Loucy (cell line): ENCODE measurements around the gene MPND.
"Not testable (repeated sequence)": the region's sequence is repeated elsewhere in the genome, so short reads cannot be mapped to it uniquely, and the experiment has no call there.

Experiments used
- H2AFZ ChIP-seq: fragments of 200-600 bp; sonication (generic); 2 replicates; pipeline ENCODE4 v1.6.0; 2016; ENCODE audit warnings: antibody characterized with exemption, mild to moderate bottlenecking, low read length, moderate library complexity
- H3F3A ChIP-seq: fragments of 200-600 bp; 2 replicates; pipeline ENCODE4 v1.6.0; 2016; ENCODE audit warnings: antibody characterized with exemption, low read depth, mild to moderate bottlenecking
- H3K27me3 ChIP-seq: fragments of 200-600 bp; sonication (generic); 2 replicates; pipeline ENCODE4 v1.6.1; 2014; ENCODE audit warnings: low read length, mild to moderate bottlenecking; ENCODE audit not compliant: insufficient read depth, poor library complexity, severe bottlenecking
- H3K36me3 ChIP-seq: fragments of 200-600 bp; sonication (generic); 2 replicates; pipeline ENCODE4 v1.6.1; 2016; ENCODE audit warnings: low read length; ENCODE audit not compliant: insufficient read depth
- H3K4me1 ChIP-seq: fragments of 200-600 bp; sonication (generic); 2 replicates; pipeline ENCODE4 v1.5.1; 2014; ENCODE audit warnings: low read length, mild to moderate bottlenecking; ENCODE audit not compliant: insufficient read depth, poor library complexity, severe bottlenecking
- H3K4me2 ChIP-seq: fragments of 200-600 bp; sonication (generic); 2 replicates; pipeline ENCODE4 v1.6.0; 2014; ENCODE audit warnings: antibody characterized with exemption, low read length, low read depth, mild to moderate bottlenecking; ENCODE audit not compliant: poor library complexity, severe bottlenecking
- H3K4me3 ChIP-seq: fragments of 200-600 bp; sonication (generic); 2 replicates; pipeline ENCODE4 v1.5.1; 2014; ENCODE audit warnings: low read length, mild to moderate bottlenecking, mixed read lengths; ENCODE audit not compliant: poor library complexity, severe bottlenecking
- H3K79me2 ChIP-seq: fragments of 200-600 bp; sonication (generic); 2 replicates; pipeline ENCODE4 v1.6.1; 2014; ENCODE audit warnings: low read length; ENCODE audit not compliant: insufficient read depth
- H3K9ac ChIP-seq: fragments of 200-600 bp; sonication (generic); 2 replicates; pipeline ENCODE4 v1.6.0; 2014; ENCODE audit warnings: mild to moderate bottlenecking, low read depth, low read length, moderate library complexity; ENCODE audit not compliant: poor library complexity, severe bottlenecking
- H3K9me2 ChIP-seq: fragments of 200-600 bp; sonication (generic); replicated peaks from 2 replicates; pipeline ENCODE4 v1.6.1; 2016; ENCODE audit warnings: low read depth, low read length, mixed read lengths
- H3K9me3 ChIP-seq: fragments of 200-600 bp; sonication (generic); 2 replicates; pipeline ENCODE4 v1.6.1; 2014; ENCODE audit warnings: mild to moderate bottlenecking, antibody characterized with exemption, low read length, low read depth; ENCODE audit not compliant: insufficient read depth
- H4K20me1 ChIP-seq: fragments of 200-600 bp; sonication (generic); 2 replicates; pipeline ENCODE4 v1.6.0; 2014; ENCODE audit warnings: antibody characterized with exemption, low read length, mild to moderate bottlenecking; ENCODE audit not compliant: insufficient read depth, poor library complexity, severe bottlenecking
- EZH2phosphoT487 ChIP-seq: fragments of 200-600 bp; IDR thresholded peaks from 2 replicates; pipeline ENCODE4 v1.6.1; 2018; ENCODE audit warnings: antibody characterized with exemption, mild to moderate bottlenecking, moderate library complexity, borderline replicate concordance
- TF ChIP-seq, protein P1 (sequence below): fragments of 200-600 bp; sonication (generic); conservative IDR thresholded peaks from 2 replicates; pipeline ENCODE4 v1.5.1; 2014; ENCODE audit warnings: mild to moderate bottlenecking, antibody characterized with exemption, low read length

MPND gene

DNA sequence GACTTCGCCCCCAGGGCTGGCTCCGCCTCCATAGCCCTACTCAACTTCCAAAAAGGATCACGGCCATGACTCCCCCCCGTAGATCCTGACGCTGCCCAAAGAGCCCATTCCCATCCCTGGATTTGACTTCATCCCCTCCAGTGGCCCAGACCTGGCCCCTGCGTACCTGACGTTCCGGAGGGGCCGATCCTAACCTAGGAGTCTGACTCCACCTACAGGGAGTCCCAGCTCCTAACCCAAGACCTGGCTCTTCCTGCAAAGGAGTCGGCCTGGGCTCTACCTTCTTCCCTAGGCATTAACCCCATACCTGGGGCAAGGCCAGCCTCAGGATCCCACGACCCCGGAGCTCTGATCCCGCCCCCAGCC lies 15.5 kb upstream of the MPND start:
- Histone ChIP-seq H3K27me3 (no peaks in the 10 kb centered on the region), H2AFZ (no peak overlapping the region), H3K79me2 (no peaks in the 10 kb centered on the region), H3K9me2 (no peaks in the 10 kb centered on the region), H3K9ac (no peak overlapping the region), H3F3A (no peaks in the 10 kb centered on the region), H4K20me1 (no peaks in the 10 kb centered on the region), H3K4me3 (no peak overlapping the region), H3K4me1 (no peaks in the 10 kb centered on the region), H3K9me3 (no peaks in the 10 kb centered on the region), H3K36me3 (no peaks in the 10 kb centered on the region), H3K4me2 (no peak overlapping the region)
- TF ChIP-seq, protein P1, sequence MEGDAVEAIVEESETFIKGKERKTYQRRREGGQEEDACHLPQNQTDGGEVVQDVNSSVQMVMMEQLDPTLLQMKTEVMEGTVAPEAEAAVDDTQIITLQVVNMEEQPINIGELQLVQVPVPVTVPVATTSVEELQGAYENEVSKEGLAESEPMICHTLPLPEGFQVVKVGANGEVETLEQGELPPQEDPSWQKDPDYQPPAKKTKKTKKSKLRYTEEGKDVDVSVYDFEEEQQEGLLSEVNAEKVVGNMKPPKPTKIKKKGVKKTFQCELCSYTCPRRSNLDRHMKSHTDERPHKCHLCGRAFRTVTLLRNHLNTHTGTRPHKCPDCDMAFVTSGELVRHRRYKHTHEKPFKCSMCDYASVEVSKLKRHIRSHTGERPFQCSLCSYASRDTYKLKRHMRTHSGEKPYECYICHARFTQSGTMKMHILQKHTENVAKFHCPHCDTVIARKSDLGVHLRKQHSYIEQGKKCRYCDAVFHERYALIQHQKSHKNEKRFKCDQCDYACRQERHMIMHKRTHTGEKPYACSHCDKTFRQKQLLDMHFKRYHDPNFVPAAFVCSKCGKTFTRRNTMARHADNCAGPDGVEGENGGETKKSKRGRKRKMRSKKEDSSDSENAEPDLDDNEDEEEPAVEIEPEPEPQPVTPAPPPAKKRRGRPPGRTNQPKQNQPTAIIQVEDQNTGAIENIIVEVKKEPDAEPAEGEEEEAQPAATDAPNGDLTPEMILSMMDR: no peak
- no peak for TF ChIP-seq EZH2phosphoT487

DNA sequence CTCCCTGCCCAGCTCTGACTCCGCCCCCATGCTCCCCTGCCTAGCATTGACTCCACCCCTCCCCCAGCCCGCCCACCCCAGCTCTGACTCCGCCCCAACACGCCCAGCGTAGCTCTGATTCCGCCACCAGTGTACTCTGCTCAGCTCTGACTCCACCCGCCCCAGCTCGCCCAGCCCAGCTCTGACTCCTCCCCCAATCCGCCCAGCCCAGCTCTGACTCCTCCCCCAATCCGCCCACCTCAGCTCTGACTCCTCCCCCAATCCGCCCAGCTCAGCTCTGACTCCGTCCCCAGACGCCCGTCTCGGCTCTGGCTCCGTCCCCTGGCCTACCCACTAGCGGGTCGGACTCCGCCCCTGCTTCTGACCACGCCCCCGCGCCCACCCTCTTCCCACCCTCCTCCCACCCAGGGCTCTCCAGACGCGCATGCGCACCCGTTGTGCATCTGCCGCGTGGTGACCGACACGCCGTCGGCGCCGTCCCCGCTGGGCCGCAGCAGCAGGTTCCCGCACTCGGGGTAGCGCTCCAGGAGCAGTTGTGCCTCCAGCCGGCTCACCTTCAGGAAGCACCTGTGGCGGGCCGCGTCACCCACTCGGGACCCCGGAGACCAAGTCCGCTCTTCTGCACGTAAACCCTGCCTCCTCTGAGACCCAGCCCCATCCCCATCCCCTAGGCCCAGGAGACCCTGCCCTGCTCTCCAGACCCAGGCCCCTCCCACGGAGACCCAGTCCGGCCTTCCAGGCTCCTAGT lies 14.9 kb upstream of the MPND start:
- no peak overlapping the region for H3K9ac ChIP-seq
- no peak overlapping the region for H2AFZ ChIP-seq
- H3K4me1 ChIP-seq: no peaks in the 10 kb centered on the region
- H3F3A ChIP-seq: no peaks in the 10 kb centered on the region
- no peak for TF ChIP-seq EZH2phosphoT487
- TF ChIP-seq, protein P1: no peak
- H3K9me3 ChIP-seq: no peaks in the 10 kb centered on the region
- no peaks in the 10 kb centered on the region for H3K9me2 ChIP-seq
- no peak overlapping the region for H3K4me3 ChIP-seq
- no peaks in the 10 kb centered on the region for H4K20me1 ChIP-seq
- H3K79me2 ChIP-seq: no peaks in the 10 kb centered on the region
- H3K27me3 ChIP-seq: no peaks in the 10 kb centered on the region
- H3K4me2 ChIP-seq: no peak overlapping the region
- H3K36me3 ChIP-seq: no peaks in the 10 kb centered on the region

DNA sequence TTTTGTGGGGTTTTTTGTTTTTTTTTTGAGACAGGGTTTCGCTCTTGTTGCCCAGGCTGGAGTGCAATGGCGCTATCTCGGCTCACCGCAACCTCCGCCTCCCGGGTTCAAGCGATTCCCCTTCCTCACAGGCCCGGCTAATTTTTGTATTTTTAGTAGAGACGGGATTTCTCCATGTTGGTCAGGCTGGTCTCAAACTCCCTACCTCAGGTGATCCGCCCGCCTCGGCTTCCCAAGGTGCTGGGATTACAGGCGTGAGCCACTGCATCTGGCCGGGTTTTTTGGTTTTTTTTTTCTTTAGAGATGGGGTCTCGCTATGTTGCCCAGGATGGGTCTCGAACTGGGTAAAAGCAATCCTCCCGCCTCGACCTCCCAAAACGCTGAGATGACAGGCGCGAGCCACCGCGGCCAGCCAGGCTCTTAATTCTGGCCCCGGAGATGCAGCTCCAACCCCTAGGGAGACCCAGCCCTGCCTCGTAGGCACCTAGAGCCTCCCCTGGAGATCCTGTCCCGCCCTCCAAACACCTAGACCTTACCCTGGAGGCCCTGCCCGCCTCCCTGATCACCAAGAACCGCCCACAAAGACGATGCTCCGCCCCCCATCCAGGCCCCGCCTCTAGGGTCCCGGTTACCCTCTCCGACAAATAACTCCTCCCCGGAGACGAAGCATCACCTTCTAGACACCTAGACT lies 14.2 kb upstream of the MPND start:
- not testable (repeated sequence) for H3K27me3 ChIP-seq, H3K9me3 ChIP-seq, H3K9me2 ChIP-seq, H3K4me1 ChIP-seq, H3F3A ChIP-seq, H3K4me3 ChIP-seq, H3K4me2 ChIP-seq, H3K36me3 ChIP-seq, H3K79me2 ChIP-seq, H4K20me1 ChIP-seq, H2AFZ ChIP-seq, H3K9ac ChIP-seq

DNA sequence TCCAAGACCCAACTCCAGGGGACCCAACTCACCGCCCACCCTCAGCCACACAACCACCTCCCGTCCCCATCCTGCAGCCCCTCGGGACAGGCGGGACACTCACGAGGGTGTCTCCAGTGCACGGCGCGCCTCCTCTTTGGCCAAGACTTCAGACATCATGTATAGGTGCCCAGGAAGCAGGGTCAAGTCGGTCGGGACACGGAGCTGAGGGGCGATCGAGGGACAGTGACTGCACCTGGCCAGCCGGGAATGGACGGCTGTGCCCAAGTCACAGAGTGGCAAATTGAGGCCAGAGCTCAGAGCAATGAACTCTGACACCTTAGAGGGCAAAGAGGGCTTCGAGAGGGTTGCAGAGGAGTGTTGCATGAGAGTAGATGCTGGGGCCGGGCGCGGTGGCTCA lies 13.5 kb upstream of the MPND start:
- no peak overlapping the region for H3K4me3 ChIP-seq
- H3K4me1 ChIP-seq: no peaks in the 10 kb centered on the region
- H3K36me3 ChIP-seq: no peaks in the 10 kb centered on the region
- no peaks in the 10 kb centered on the region for H3K9me2 ChIP-seq
- no peak overlapping the region for H3K4me2 ChIP-seq
- H3K9me3 ChIP-seq: no peaks in the 10 kb centered on the region
- H3K9ac ChIP-seq: no peak overlapping the region
- H3F3A ChIP-seq: no peaks in the 10 kb centered on the region
- no peaks in the 10 kb centered on the region for H3K27me3 ChIP-seq
- no peak for TF ChIP-seq EZH2phosphoT487
- TF ChIP-seq, protein P1: no peak
- H3K79me2 ChIP-seq: no peaks in the 10 kb centered on the region
- no peaks in the 10 kb centered on the region for H4K20me1 ChIP-seq
- H2AFZ ChIP-seq: no peak overlapping the region
